GM04503 (cell line): ENCODE results near the gene SLC34A3.

Experiments used
- DNase-seq: peaks from one replicate; pipeline ENCODE4 v3.0.0-alpha.2; 2012; ENCODE audit warnings: low read depth

Gene SLC34A3

GRCh38 chr9:137275588-137276472 lies 45.1 kb downstream of the SLC34A3 start:
- no peak for DNase-seq

- DNase-seq = no peak
Observed at GRCh38 chr9:137276473-137277328, 46.0 kb downstream of the SLC34A3 start.

GRCh38 chr9:137277329-137278041 lies 46.8 kb downstream of the SLC34A3 start, which contains the start of gene TOR4A:
Gene TOR4A, plus strand, starts transcription at chr9:137277726. Its CDS starts 964 bp downstream, at chr9:137278690.
- DNase-seq = no peak

GRCh38 chr9:137278061-137278701 lies 47.5 kb downstream of the SLC34A3 start:
- no peak for DNase-seq

- DNase-seq = no peak
Observed at GRCh38 chr9:137278721-137279711, 48.3 kb downstream of the SLC34A3 start.

- DNase-seq = no peak
Observed at GRCh38 chr9:137279741-137280473, 49.2 kb downstream of the SLC34A3 start.

- no peak for DNase-seq
Observed at GRCh38 chr9:137280474-137281344, 50.0 kb downstream of the SLC34A3 start.

- DNase-seq = no peak
Observed at GRCh38 chr9:137281345-137282116, 50.8 kb downstream of the SLC34A3 start.
